Umbilical cord (tissue), 1 donor: ENCODE measurements around the gene PLEKHA6. TPM values are rescaled to one million over a fixed set of nuclear protein-coding genes. Genes with fewer than 3 reads are reported as not detected.

Experiments
- total RNA-seq: library from RNA; depleted of rRNA; stranded (reverse); fragments of >200 nt; gene quantifications from one replicate; pipeline ENCODE4 v1.2.3, GENCODE V29; 2014; ENCODE audit warnings: low replicate concordance; ENCODE audit not compliant: insufficient read depth

PLEKHA6 gene
- total RNA-seq, 1 donor from 2014 or later: 4.3 TPM

Other genes with a start within 250 kb of the PLEKHA6 start
- 7.2 TPM for gene ETNK2, start 207.9 kb downstream of the PLEKHA6 start, total RNA-seq
- not detected for gene REN, start 193.6 kb downstream of the PLEKHA6 start, total RNA-seq
- not detected for gene KISS1, start 163.4 kb downstream of the PLEKHA6 start, total RNA-seq
- not detected for gene GOLT1A, start 145.9 kb downstream of the PLEKHA6 start, total RNA-seq
- gene PPP1R15B, start 51.9 kb upstream of the PLEKHA6 start, total RNA-seq: 42.4 TPM
- 7.7 TPM for gene PIK3C2B, start 134.9 kb upstream of the PLEKHA6 start, total RNA-seq
- 58.7 TPM for gene MDM4, start 156.5 kb upstream of the PLEKHA6 start, total RNA-seq